WERI-Rb-1 (cell line): ENCODE results near the gene ELAVL1.

Source experiments
- DNase-seq: peaks from one replicate; pipeline ENCODE4 v3.0.0-alpha.2; 2020
- H3K27ac ChIP-seq: fragments of 250-450 bp; sonication (Bioruptor Pico); 2 replicates; pipeline ENCODE4 v1.5.1; 2020; ENCODE audit warnings: mild to moderate bottlenecking, moderate library complexity
- H3K27me3 ChIP-seq: fragments of 250-450 bp; sonication (Bioruptor Pico); 2 replicates; pipeline ENCODE4 v1.5.1; 2021; ENCODE audit warnings: mild to moderate bottlenecking, low read depth, moderate library complexity; ENCODE audit not compliant: insufficient read depth, severe bottlenecking
- H3K36me3 ChIP-seq: fragments of 250-450 bp; sonication (Bioruptor Pico); 2 replicates; pipeline ENCODE4 v1.5.1; 2020; ENCODE audit warnings: mild to moderate bottlenecking, moderate library complexity
- H3K4me3 ChIP-seq: 2 replicates; pipeline ENCODE4 v1.5.1; 2011; ENCODE audit warnings: low read depth, mild to moderate bottlenecking, control low read depth, low read length
- H3K9me3 ChIP-seq: fragments of 250-450 bp; sonication (Bioruptor Pico); 2 replicates; pipeline ENCODE4 v1.5.1; 2021; ENCODE audit warnings: mild to moderate bottlenecking, moderate library complexity; ENCODE audit not compliant: severe bottlenecking
- TF ChIP-seq, protein P1 (sequence below): IDR thresholded peaks from 2 replicates; pipeline ENCODE4 v1.5.1; 2011; ENCODE audit warnings: low read depth, mild to moderate bottlenecking, control low read depth, inconsistent platforms, low read length

The ELAVL1 gene

DNA sequence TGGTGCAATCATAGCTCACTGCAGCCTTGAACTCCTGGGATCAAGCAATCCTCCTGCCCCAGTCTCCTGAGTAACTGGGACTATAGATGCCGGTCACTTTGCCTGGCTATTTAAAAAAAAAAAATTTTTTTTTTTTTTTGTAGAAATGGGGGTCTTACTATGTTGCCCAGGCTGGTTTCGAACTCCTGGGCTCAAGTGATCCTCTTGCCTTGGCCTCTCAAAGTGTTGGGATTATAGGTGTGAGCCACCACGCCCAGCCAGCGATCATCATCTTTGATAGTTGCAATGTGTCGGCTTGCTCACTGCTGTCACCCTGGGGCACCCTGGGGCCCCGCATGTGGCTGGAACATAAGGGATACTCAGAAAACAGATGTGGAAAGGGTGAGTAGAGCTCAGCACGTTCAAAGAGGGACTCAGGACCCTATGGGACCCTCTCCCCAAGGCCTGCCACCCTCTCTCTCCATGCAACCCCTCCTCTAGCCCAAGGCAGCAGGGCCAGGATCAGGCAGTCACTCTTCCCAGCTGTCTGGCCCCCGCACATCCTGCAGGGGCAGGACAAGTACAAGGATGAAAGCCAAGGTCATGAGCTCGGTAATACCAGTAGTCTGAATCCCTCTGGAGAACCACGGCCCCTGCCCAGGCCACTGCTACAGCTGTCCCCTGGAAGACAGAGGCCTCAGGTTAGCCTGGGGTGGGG lies 40.6 kb upstream of the ELAVL1 start:
- no peak for DNase-seq
- Histone ChIP-seq H3K9me3 (no peaks in the 10 kb centered on the region), H3K36me3 (no peaks in the 10 kb centered on the region), H3K4me3 (no peak overlapping the region), H3K27ac (no peak overlapping the region), H3K27me3 (no peaks in the 10 kb centered on the region)
- TF ChIP-seq, protein P1, sequence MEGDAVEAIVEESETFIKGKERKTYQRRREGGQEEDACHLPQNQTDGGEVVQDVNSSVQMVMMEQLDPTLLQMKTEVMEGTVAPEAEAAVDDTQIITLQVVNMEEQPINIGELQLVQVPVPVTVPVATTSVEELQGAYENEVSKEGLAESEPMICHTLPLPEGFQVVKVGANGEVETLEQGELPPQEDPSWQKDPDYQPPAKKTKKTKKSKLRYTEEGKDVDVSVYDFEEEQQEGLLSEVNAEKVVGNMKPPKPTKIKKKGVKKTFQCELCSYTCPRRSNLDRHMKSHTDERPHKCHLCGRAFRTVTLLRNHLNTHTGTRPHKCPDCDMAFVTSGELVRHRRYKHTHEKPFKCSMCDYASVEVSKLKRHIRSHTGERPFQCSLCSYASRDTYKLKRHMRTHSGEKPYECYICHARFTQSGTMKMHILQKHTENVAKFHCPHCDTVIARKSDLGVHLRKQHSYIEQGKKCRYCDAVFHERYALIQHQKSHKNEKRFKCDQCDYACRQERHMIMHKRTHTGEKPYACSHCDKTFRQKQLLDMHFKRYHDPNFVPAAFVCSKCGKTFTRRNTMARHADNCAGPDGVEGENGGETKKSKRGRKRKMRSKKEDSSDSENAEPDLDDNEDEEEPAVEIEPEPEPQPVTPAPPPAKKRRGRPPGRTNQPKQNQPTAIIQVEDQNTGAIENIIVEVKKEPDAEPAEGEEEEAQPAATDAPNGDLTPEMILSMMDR = no peak

DNA sequence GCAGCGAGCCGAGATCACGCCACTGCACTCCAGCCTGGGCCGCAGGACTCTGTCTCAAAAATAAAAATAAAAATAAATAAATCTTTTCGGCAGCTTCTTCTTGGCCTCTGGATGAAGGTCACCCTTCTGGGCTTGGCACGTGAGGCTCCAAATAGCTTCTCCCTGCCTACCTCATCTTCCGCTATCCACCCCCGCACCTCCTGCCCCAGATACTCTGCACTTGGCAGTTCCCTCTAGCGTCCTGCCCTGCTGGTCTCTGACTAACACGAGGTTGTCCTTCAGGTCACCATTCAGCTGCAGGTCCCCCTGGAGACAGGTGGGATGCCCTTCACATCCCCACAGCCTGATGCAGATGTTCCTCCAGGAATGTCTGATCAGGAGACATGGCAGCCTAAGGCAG lies 38.6 kb upstream of the ELAVL1 start:
- H3K36me3 ChIP-seq = no peaks in the 10 kb centered on the region
- H3K27ac ChIP-seq = no peak overlapping the region
- no peak overlapping the region for H3K4me3 ChIP-seq
- DNase-seq = no peak
- H3K27me3 ChIP-seq = no peaks in the 10 kb centered on the region
- TF ChIP-seq, protein P1 = no peak
- no peaks in the 10 kb centered on the region for H3K9me3 ChIP-seq

DNA sequence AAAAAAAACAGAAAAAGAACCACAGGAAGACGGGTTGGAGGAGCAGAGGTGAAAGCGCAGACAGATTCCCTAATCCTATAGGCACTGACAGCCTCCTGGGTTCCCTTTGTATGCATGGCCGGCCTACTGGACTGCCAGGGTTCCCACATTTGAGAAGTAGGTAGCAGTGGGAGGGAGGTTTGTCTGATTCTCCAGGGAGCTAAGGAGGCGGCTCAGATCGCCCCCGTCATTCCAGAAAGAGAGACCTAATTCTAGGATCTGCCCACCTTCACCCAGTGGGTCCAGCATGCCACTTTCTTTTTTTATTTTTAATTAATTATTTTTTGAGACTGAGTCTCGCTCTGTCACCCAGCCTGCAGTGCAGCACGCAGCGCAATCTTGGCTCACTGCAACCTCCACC lies 37.5 kb upstream of the ELAVL1 start:
- H3K9me3 ChIP-seq = no peaks in the 10 kb centered on the region
- no peaks in the 10 kb centered on the region for H3K36me3 ChIP-seq
- no peak for DNase-seq
- no peak overlapping the region for H3K27ac ChIP-seq
- TF ChIP-seq, protein P1 = no peak
- H3K27me3 ChIP-seq = no peaks in the 10 kb centered on the region
- no peak overlapping the region for H3K4me3 ChIP-seq

DNA sequence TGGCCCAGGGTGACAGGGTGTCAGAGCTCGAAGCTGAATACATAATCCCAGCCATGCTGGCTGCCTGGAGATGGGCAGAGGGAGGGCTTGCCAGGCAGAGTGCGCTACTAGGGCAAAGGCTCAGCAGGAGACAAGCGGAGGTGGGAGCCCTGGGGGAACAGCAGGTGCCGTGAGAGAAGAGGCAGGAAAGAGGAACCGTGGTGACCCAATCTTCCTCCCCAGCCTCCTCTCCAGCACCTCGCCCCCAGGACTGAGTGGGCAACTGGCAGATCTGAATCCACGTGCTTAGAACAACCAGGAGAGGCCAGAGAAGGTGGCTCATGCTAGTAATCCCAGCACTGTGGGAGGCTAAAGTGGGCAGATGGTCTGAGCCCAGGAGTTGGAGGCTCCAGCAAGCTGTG lies 36.1 kb upstream of the ELAVL1 start:
- H3K9me3 ChIP-seq = no peaks in the 10 kb centered on the region
- H3K36me3 ChIP-seq = no peaks in the 10 kb centered on the region
- no peak overlapping the region for H3K4me3 ChIP-seq
- H3K27me3 ChIP-seq = no peaks in the 10 kb centered on the region
- peak; percentile 57 for DNase-seq
- peak overlapping the region; percentile 43 for H3K27ac ChIP-seq
- TF ChIP-seq, protein P1 = no peak

DNA sequence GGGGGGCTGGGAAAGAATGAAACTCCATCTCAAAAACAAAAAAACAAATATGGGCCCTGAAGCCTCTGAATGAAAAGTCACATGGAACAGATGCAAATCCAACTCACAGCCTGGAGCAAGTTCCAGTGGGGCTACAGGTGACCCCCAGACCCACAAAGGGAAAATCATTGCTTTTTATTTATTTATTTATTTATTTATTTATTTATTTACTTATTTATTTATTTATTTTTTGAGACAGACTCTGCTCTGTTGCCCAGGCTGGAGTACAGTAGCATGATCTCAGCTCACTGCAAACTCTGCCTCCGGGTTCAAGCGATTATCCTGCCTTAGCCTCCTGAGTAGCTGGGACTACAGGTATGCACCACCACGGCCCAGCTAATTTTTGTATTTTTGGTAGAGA lies 33.8 kb upstream of the ELAVL1 start:
- Histone ChIP-seq H3K27ac (no peak overlapping the region), H3K4me3 (no peak overlapping the region), H3K9me3 (no peaks in the 10 kb centered on the region), H3K27me3 (no peaks in the 10 kb centered on the region), H3K36me3 (no peaks in the 10 kb centered on the region)
- no peak for DNase-seq
- TF ChIP-seq, protein P1 = no peak

DNA sequence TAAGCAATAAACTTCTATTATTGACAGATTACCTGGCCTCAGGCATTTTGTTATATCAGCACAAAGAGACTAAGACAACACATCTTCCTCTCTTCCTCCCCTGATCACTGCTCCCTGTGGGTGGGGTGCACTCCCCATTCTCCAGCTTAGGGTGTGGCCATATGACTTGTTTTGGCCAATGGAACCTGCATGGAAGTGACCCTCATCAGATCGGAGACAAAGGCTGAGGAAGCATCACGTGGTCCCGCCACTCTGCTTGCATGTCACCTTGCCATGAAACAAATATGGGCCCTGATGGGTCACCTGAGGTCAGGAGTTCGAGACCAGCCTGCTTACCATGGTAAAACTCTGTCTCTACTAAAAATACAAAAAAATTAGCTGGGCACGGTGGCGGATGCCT lies 33.4 kb upstream of the ELAVL1 start:
- Histone ChIP-seq H3K9me3 (no peaks in the 10 kb centered on the region), H3K27me3 (no peaks in the 10 kb centered on the region), H3K27ac (no peak overlapping the region), H3K36me3 (no peaks in the 10 kb centered on the region), H3K4me3 (no peak overlapping the region)
- TF ChIP-seq, protein P1 = no peak
- DNase-seq = no peak
